Keratinocyte (primary cell): ENCODE results near the gene CGB7. TPM values are rescaled to one million over a fixed set of nuclear protein-coding genes. Genes with fewer than 3 reads are reported as not detected.
A peak's percentile ranks its signal among the peaks of the same experiment; 100 is the strongest.

Experiments
- DNase-seq: peaks from one replicate; pipeline ENCODE4 v3.0.0-alpha.2; 2011; ENCODE audit warnings: low read depth, missing footprints, low spot score
- FAIRE-seq: peaks from 2 replicates; lab custom pipeline; 2011; peaks lifted over from hg19 to GRCh38; lab: Jason Lieb, UNC
- H2AFZ ChIP-seq: 2 replicates; pipeline ENCODE4 v1.6.0; 2012; ENCODE audit warnings: low read length, control low read depth, inconsistent platforms; ENCODE audit not compliant: control insufficient read depth
- H3K27ac ChIP-seq: 2 replicates; pipeline ENCODE4 v1.5.1; 2011; ENCODE audit warnings: low read length; ENCODE audit not compliant: control insufficient read depth, insufficient read depth
- H3K27me3 ChIP-seq: 3 replicates; pipeline ENCODE4 v1.6.0; 2011; ENCODE audit warnings: low read length; ENCODE audit not compliant: control insufficient read depth, insufficient read depth; ENCODE audit errors: extremely low read depth
- H3K36me3 ChIP-seq, 2 experiments: 2 replicates in 1 of 2; 3 replicates in 1 of 2; pipeline ENCODE4 v1.5.1; 2011; ENCODE audit warnings: low read length in 2 of 2, mild to moderate bottlenecking in 1 of 2; ENCODE audit not compliant: control insufficient read depth in 2 of 2, insufficient read depth in 2 of 2; ENCODE audit errors: extremely low read depth in 1 of 2
- H3K4me1 ChIP-seq: 3 replicates; pipeline ENCODE4 v1.5.1; 2011; ENCODE audit warnings: low read length; ENCODE audit not compliant: control insufficient read depth, insufficient read depth; ENCODE audit errors: extremely low read depth
- H3K4me2 ChIP-seq: 3 replicates; pipeline ENCODE4 v1.6.0; 2011; ENCODE audit warnings: low read depth, low read length; ENCODE audit not compliant: control insufficient read depth, insufficient read depth; ENCODE audit errors: extremely low read depth
- H3K4me3 ChIP-seq, 3 experiments: fragments of 200-600 bp in 1 of 3; sonication (generic) in 1 of 3; 2 replicates in 2 of 3; 3 replicates in 1 of 3; pipeline ENCODE4 v1.5.1; 2011 to 2016; ENCODE audit warnings: low read length in 3 of 3, mild to moderate bottlenecking in 3 of 3, control low read depth in 2 of 3, inconsistent platforms in 1 of 3, low read depth in 1 of 3, mixed read lengths in 1 of 3, mixed run types in 1 of 3, moderate library complexity in 1 of 3; ENCODE audit not compliant: control insufficient read depth in 2 of 3, insufficient read depth in 2 of 3; ENCODE audit errors: extremely low read depth in 1 of 3
- H3K79me2 ChIP-seq: 2 replicates; pipeline ENCODE4 v1.6.0; 2012; ENCODE audit warnings: low read length; ENCODE audit not compliant: control insufficient read depth, insufficient read depth
- H3K9ac ChIP-seq: 3 replicates; pipeline ENCODE4 v1.6.0; 2011; ENCODE audit warnings: low read length; ENCODE audit not compliant: control insufficient read depth, insufficient read depth; ENCODE audit errors: extremely low read depth
- H3K9me1 ChIP-seq: 3 replicates; pipeline ENCODE4 v1.6.0; 2011; ENCODE audit warnings: low read length; ENCODE audit not compliant: control insufficient read depth, insufficient read depth; ENCODE audit errors: extremely low read depth
- H3K9me3 ChIP-seq: 2 replicates; pipeline ENCODE4 v1.5.1; 2012; ENCODE audit warnings: low read depth, low read length; ENCODE audit not compliant: control insufficient read depth
- H4K20me1 ChIP-seq: 3 replicates; pipeline ENCODE4 v1.6.0; 2011; ENCODE audit warnings: low read length; ENCODE audit not compliant: control insufficient read depth, insufficient read depth; ENCODE audit errors: extremely low read depth
- CTCF ChIP-seq, 3 experiments: IDR thresholded peaks in 1 of 3; conservative IDR thresholded peaks in 1 of 3; optimal IDR thresholded peaks in 1 of 3; 2 replicates in 2 of 3; 3 replicates in 1 of 3; pipeline versions ENCODE3 to v1.5.1; 2011; ENCODE audit warnings: low read length in 3 of 3, mild to moderate bottlenecking in 3 of 3, moderate library complexity in 2 of 3, control low read depth in 1 of 3, inconsistent platforms in 1 of 3; ENCODE audit not compliant: insufficient read depth in 2 of 3; ENCODE audit errors: extremely low read depth in 1 of 3
- EZH2 ChIP-seq: IDR thresholded peaks from one replicate; pipeline ENCODE4 v1.6.1; 2012; ENCODE audit warnings: inconsistent platforms, mild to moderate bottlenecking, low read length, moderate library complexity
- dilution Hi-C: fragments of 300-500 bp; cut with MboI; formaldehyde crosslinking; loops from one replicate; pipeline ENCODE4 v1.7.0; 2020; ENCODE audit warnings: low sequenced_read_pairs; ENCODE audit not compliant: extremely low pct_ligation_motif_present
- polyA plus RNA-seq, 5 experiments: library from polyadenylated mRNA; depleted of rRNA in 3 of 5; stranded (reverse) in 3 of 5; stranded (forward) in 1 of 5; unstranded in 1 of 5; fragments of >200 nt; gene quantifications; 1 replicate in 1 of 5; 2 replicates in 3 of 5; 3 replicates in 1 of 5; pipeline versions ENCODE4 v1.2.1 to v1.2.3, GENCODE V29; 2011 to 2012; ENCODE audit warnings: missing spikeins in 2 of 5, low read depth in 1 of 5, low replicate concordance in 1 of 5

The CGB7 gene
- polyA plus RNA-seq, 1 donor (not counting 4 experiments of a cell fraction or from before 2014, with no cell fraction given) = 0.92 TPM

GRCh38 chr19:49085868-49086232, 28.3 kb upstream of the CGB7 start:
- H3K9me3 ChIP-seq = no peaks in the 10 kb centered on the region
- TF ChIP-seq EZH2 (no peak), CTCF (optimal IDR thresholded peaks at IDR 0.05 in 1 of 3, IDR thresholded peaks at IDR 0.05 in 1 of 3, conservative IDR thresholded peaks at IDR 0.05 in 1 of 3; ENCODE audit: extremely low read depth in 1 of 3, insufficient read depth in 2 of 3, low read length in 3 of 3) (no peak)
- dilution Hi-C loops = no loop called here
- no peak overlapping the region for H2AFZ ChIP-seq
- H3K9me1 ChIP-seq = no peaks in the 10 kb centered on the region
- H3K27me3 ChIP-seq = no peaks in the 10 kb centered on the region
- no peak for FAIRE-seq
- peaks cover 16% of the 10 kb centered on the region for H3K4me1 ChIP-seq
- H4K20me1 ChIP-seq = peaks cover 23% of the 10 kb centered on the region
- H3K36me3 ChIP-seq = peaks cover 18 to 27% of the 10 kb centered on the region in 2 experiments
- peak overlapping the region; percentile 91 for H3K9ac ChIP-seq
- H3K4me3 ChIP-seq = peak overlapping the region; percentile 39 to 88 (median 75)
- H3K27ac ChIP-seq = peak overlapping the region; percentile 83
- H3K4me2 ChIP-seq = peak overlapping the region; percentile 84
- peaks cover 52% of the 10 kb centered on the region for H3K79me2 ChIP-seq
- no peak for DNase-seq

GRCh38 chr19:49085020-49085867, 27.7 kb upstream of the CGB7 start, which contains the start of gene SNRNP70:
TSS of gene SNRNP70 (plus strand) at chr19:49085451. CDS start at chr19:49086415, 964 bp downstream.
- FAIRE-seq = peak; percentile 34
- peak; percentile 95 for DNase-seq
- Histone ChIP-seq H3K27me3 (no peaks in the 10 kb centered on the region), H3K4me3 (peak within 1 kb of the TSS; percentile 39 to 88 (median 75)), H3K9me3 (no peaks in the 10 kb centered on the region), H3K27ac (peak within 1 kb of the TSS; percentile 83), H3K4me2 (peak within 1 kb of the TSS; percentile 84), H3K36me3 (peaks cover 12 to 21% of the 10 kb centered on the region in 2 experiments), H3K9ac (peak within 1 kb of the TSS; percentile 91), H2AFZ (peak within 1 kb of the TSS; percentile 89), H4K20me1 (peaks cover 18% of the 10 kb centered on the region), H3K4me1 (peaks cover 16% of the 10 kb centered on the region), H3K79me2 (peaks cover 46% of the 10 kb centered on the region), H3K9me1 (no peaks in the 10 kb centered on the region)
- TF ChIP-seq CTCF (optimal IDR thresholded peaks at IDR 0.05 in 1 of 3, IDR thresholded peaks at IDR 0.05 in 1 of 3, conservative IDR thresholded peaks at IDR 0.05 in 1 of 3; ENCODE audit: extremely low read depth in 1 of 3, insufficient read depth in 2 of 3, low read length in 3 of 3) (no peak), EZH2 (no peak)
- dilution Hi-C loops = no loop called here
